Adipocyte (in vitro differentiated cells): Measurements from ENCODE around the gene NFE2L1.
"Not testable (repeated sequence)": the region's sequence is repeated elsewhere in the genome, so short reads cannot be mapped to it uniquely, and the experiment has no call there.

Experiments used
- DNase-seq: peaks from one replicate; pipeline ENCODE4 v3.0.0-alpha.2; 2015; ENCODE audit warnings: low read depth
- H3K27me3 ChIP-seq: replicated peaks from 2 replicates; pipeline ENCODE4 v1.7.0; 2013; ENCODE audit warnings: mild to moderate bottlenecking, low read length, moderate library complexity; ENCODE audit not compliant: control insufficient read depth, insufficient read depth
- H3K36me3 ChIP-seq: 2 replicates; pipeline ENCODE4 v1.7.0; 2013; ENCODE audit warnings: low read length, mild to moderate bottlenecking, moderate library complexity; ENCODE audit not compliant: control insufficient read depth, insufficient read depth, severe bottlenecking
- H3K4me1 ChIP-seq: 2 replicates; pipeline ENCODE4 v1.7.0; 2013; ENCODE audit warnings: mild to moderate bottlenecking, low read length, moderate library complexity; ENCODE audit not compliant: control insufficient read depth, insufficient read depth
- H3K4me3 ChIP-seq: 2 replicates; pipeline ENCODE4 v1.7.0; 2013; ENCODE audit warnings: mild to moderate bottlenecking, low read length, moderate library complexity
- H3K9ac ChIP-seq: 2 replicates; pipeline ENCODE4 v1.7.0; 2013; ENCODE audit warnings: mild to moderate bottlenecking, low read length, moderate library complexity
- H3K9me3 ChIP-seq: 2 replicates; pipeline ENCODE4 v1.7.0; 2013; ENCODE audit warnings: mild to moderate bottlenecking, low read length, moderate library complexity; ENCODE audit not compliant: control insufficient read depth

NFE2L1 gene

DNA sequence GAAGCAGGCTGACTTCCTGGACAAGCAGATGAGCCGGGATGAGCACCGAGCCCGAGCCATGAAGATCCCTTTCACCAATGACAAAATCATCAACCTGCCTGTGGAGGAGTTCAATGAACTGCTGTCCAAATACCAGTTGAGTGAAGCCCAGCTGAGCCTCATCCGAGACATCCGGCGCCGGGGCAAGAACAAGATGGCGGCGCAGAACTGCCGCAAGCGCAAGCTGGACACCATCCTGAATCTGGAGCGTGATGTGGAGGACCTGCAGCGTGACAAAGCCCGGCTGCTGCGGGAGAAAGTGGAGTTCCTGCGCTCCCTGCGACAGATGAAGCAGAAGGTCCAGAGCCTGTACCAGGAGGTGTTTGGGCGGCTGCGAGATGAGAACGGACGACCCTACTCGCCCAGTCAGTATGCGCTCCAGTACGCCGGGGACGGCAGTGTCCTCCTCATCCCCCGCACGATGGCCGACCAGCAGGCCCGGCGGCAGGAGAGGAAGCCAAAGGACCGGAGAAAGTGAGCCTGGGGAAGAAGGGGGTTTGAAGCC lies 11.0 kb downstream of the NFE2L1 start:
- Histone ChIP-seq H3K9ac (peak overlapping the region; percentile 69), H3K9me3 (no peaks in the 10 kb centered on the region), H3K36me3 (peaks cover 74% of the 10 kb centered on the region), H3K27me3 (no peaks in the 10 kb centered on the region), H3K4me3 (no peak overlapping the region), H3K4me1 (peaks cover 43% of the 10 kb centered on the region)
- no peak for DNase-seq

DNA sequence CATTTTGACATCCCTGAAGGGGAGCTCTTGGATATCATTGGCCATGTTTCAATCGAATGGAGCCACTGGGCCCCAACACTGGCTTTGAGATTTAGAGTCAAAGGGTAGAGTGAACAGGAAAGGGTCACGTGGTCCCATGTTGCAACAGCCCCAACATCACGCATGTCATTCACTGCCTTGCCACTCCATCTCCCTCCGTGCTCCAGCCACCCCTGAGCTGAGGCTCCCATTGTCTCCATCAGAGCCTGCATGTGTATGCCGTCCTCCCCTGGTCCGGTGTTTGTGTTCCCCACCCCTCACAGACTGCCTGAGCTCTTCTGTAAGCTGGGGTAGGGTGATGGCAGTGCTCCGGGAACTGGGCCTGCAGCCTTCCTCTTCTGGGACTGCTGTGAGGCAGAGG lies 12.1 kb downstream of the NFE2L1 start:
- Histone ChIP-seq H3K9me3 (no peaks in the 10 kb centered on the region), H3K4me3 (peak overlapping the region; percentile 14), H3K27me3 (no peaks in the 10 kb centered on the region), H3K36me3 (peaks cover 84% of the 10 kb centered on the region), H3K9ac (peak overlapping the region; percentile 42), H3K4me1 (peaks cover 50% of the 10 kb centered on the region)
- DNase-seq, result no peak

DNA sequence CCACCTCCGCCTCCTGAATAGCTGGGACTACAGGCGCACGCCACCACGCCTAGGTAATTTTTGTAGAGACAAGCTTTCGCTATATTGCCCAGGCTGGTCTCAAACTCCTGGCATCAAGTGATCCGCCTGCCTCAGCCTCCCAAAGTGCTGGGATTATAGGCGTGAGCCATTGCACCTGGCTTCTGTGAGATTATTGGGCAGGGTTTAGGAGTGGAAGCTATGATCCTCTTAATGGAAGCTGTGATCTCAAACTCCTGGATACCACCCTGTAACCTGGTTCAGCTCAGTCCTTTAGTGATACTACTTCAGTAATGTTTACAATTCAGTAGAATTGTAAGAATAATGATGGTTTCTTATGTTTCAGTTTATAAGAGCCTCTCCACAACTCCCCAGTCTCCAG lies 14.1 kb downstream of the NFE2L1 start:
- no peaks in the 10 kb centered on the region for H3K27me3 ChIP-seq
- peaks cover 78% of the 10 kb centered on the region for H3K36me3 ChIP-seq
- no peak overlapping the region for H3K9ac ChIP-seq
- H3K4me3 ChIP-seq, result no peak overlapping the region
- H3K9me3 ChIP-seq, result no peaks in the 10 kb centered on the region
- H3K4me1 ChIP-seq, result peaks cover 56% of the 10 kb centered on the region
- DNase-seq, result no peak

DNA sequence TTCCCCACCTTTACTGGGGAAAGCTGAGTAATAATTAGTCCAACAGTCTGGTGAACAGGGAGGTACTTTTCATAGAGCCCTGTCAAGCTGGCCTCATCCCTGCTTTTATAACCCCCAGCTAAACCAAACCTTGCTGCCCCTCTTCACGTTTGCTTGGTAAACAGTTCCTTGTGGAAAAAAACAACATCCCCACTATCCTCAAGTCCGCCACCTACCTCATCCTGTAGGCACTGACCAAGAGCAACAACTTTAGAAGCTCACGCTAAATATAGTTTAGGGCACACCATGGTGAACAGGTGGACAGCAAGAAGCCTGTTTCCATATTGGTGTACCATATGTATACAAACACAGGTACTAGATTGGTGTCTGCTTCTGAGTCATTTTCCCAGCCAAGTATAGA lies 16.5 kb downstream of the NFE2L1 start:
- no peak overlapping the region for H3K4me3 ChIP-seq
- H3K4me1 ChIP-seq, result peaks cover 71% of the 10 kb centered on the region
- no peak for DNase-seq
- no peaks in the 10 kb centered on the region for H3K27me3 ChIP-seq
- peak overlapping the region; percentile 55 for H3K9ac ChIP-seq
- H3K36me3 ChIP-seq, result peaks cover 58% of the 10 kb centered on the region
- H3K9me3 ChIP-seq, result no peaks in the 10 kb centered on the region

GRCh38 chr17:48066192-48066591 lies 18.0 kb downstream of the NFE2L1 start:
- H3K4me3 ChIP-seq, result no peak overlapping the region
- no peaks in the 10 kb centered on the region for H3K9me3 ChIP-seq
- no peaks in the 10 kb centered on the region for H3K27me3 ChIP-seq
- no peak overlapping the region for H3K9ac ChIP-seq
- H3K36me3 ChIP-seq, result peaks cover 48% of the 10 kb centered on the region
- peaks cover 76% of the 10 kb centered on the region for H3K4me1 ChIP-seq
- no peak for DNase-seq

DNA sequence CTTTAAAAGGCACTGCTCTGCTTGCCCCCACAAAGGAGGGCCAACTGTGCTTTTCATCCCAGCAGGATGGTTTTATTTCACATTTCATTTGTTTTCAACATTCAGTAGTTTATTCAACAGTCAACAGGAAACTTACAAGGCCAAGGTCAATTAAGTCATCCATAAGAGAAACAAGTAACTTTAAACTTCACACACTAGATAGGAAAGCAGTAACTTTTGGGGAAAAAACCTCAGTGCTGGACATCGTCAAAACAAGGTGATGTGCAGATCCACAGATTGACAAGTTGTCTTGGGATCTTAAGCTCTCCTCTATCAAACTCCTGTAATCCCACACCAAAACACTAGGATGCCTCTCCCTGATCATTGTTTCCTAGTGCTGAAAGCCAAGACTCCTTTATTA lies 18.5 kb downstream of the NFE2L1 start:
- Histone ChIP-seq H3K9me3 (no peaks in the 10 kb centered on the region), H3K4me3 (no peak overlapping the region), H3K4me1 (peaks cover 80% of the 10 kb centered on the region), H3K9ac (peak overlapping the region; percentile 6), H3K36me3 (peaks cover 46% of the 10 kb centered on the region), H3K27me3 (no peaks in the 10 kb centered on the region)
- no peak for DNase-seq

- no peak for DNase-seq
- no peak overlapping the region for H3K4me3 ChIP-seq
- peaks cover 86% of the 10 kb centered on the region for H3K4me1 ChIP-seq
- H3K9ac ChIP-seq, result no peak overlapping the region
- no peaks in the 10 kb centered on the region for H3K9me3 ChIP-seq
- peaks cover 40% of the 10 kb centered on the region for H3K36me3 ChIP-seq
- no peaks in the 10 kb centered on the region for H3K27me3 ChIP-seq
Observed at GRCh38 chr17:48067245-48067644, 19.1 kb downstream of the NFE2L1 start.

GRCh38 chr17:48067808-48068207 lies 19.6 kb downstream of the NFE2L1 start:
- peaks cover 35% of the 10 kb centered on the region for H3K36me3 ChIP-seq
- H3K27me3 ChIP-seq, H3K4me3 ChIP-seq, H3K9me3 ChIP-seq, H3K9ac ChIP-seq: not testable (repeated sequence)
- peak; percentile 35 for DNase-seq
- H3K4me1 ChIP-seq, result peaks cover 88% of the 10 kb centered on the region

GRCh38 chr17:48068491-48068961 lies 20.4 kb downstream of the NFE2L1 start:
- Histone ChIP-seq H3K36me3 (peaks cover 32% of the 10 kb centered on the region), H3K27me3 (no peaks in the 10 kb centered on the region)
- peak; percentile 57 for DNase-seq

DNA sequence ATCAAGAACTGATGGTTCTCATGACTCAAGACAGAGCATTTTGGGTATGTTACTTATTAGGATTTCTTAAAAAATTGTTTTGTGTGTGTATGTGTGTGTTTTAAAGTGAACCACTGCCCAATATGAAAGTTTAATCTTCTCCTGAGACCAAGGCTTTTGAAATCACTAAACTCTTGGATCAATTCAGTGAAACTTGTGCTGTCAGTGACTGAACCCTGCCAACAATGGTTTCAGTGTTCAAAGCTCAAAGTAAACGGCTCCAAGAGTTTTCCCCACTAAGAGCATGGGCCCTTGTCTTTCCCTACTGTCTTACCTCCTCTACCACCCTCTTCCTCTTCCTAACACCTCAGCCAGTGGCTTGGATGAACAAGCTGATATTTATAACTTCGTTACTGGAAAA lies 22.0 kb downstream of the NFE2L1 start:
- DNase-seq, result no peak
- Histone ChIP-seq H3K4me1 (peaks cover 87% of the 10 kb centered on the region), H3K36me3 (peaks cover 24% of the 10 kb centered on the region)

More at GRCh38 chr17:48068491-48068961, 20.4 kb downstream of the NFE2L1 start:
- H3K4me3 ChIP-seq, result peak overlapping the region; percentile 56
- H3K4me1 ChIP-seq, result peaks cover 89% of the 10 kb centered on the region
- H3K9me3 ChIP-seq, result no peaks in the 10 kb centered on the region
- H3K9ac ChIP-seq, result peak overlapping the region; percentile 68

DNA sequence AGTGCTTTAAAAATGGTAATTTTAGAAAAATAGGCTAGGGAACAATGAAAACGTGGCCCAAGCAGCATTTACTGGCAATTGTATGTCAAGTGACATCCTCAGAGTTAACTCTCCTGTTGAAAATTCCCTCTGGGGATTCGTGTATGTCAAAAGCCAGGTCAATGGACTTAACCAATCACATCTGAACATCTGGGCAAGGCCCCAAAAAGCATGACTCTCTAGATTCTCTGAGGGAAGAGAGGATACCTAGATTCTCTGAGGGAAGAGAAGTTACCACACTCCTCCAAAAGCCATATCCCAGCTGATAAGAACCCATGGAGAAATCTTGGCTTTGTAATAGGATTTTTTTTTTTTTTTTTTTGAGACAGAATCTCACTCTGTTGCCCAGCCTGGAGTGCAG lies 23.5 kb downstream of the NFE2L1 start:
- DNase-seq, result no peak
- Histone ChIP-seq H3K9me3 (no peaks in the 10 kb centered on the region), H3K36me3 (peaks cover 30% of the 10 kb centered on the region), H3K4me1 (peaks cover 75% of the 10 kb centered on the region), H3K27me3 (no peaks in the 10 kb centered on the region), H3K4me3 (no peak overlapping the region), H3K9ac (no peak overlapping the region)

More for the DNA sequence above, 22.0 kb downstream of the NFE2L1 start:
- peak overlapping the region; percentile 67 for H3K9ac ChIP-seq
- no peak overlapping the region for H3K4me3 ChIP-seq
- H3K27me3 ChIP-seq, result no peaks in the 10 kb centered on the region
- H3K9me3 ChIP-seq, result no peaks in the 10 kb centered on the region

GRCh38 chr17:48072811-48073210 lies 24.7 kb downstream of the NFE2L1 start:
- H3K4me3 ChIP-seq, H3K27me3 ChIP-seq, H3K9me3 ChIP-seq, DNase-seq: not testable (repeated sequence)
- Histone ChIP-seq H3K36me3 (peaks cover 32% of the 10 kb centered on the region), H3K9ac (peak overlapping the region; percentile 38), H3K4me1 (peaks cover 66% of the 10 kb centered on the region)
